CD8-positive, alpha-beta memory T cell (primary cell): ENCODE results near the gene RBM8A. TPM values are rescaled to one million over a fixed set of nuclear protein-coding genes. Genes with fewer than 3 reads are reported as not detected.
"Not testable (repeated sequence)": the region's sequence is repeated elsewhere in the genome, so short reads cannot be mapped to it uniquely, and the experiment has no call there.

Experiments used
- CTCF ChIA-PET: fragments of 350-600 bp; sonication (Branson Sonifier 250); formaldehyde crosslinking; loops from one replicate; lab custom pipeline; 2021; ENCODE audit warnings: antibody characterized with exemption; lab: Charles Lee
- POLR2A ChIA-PET: fragments of 350-600 bp; sonication (Branson Sonifier 250); formaldehyde crosslinking; loops from one replicate; lab custom pipeline; 2021; ENCODE audit warnings: antibody characterized with exemption; lab: Charles Lee
- DNase-seq, 5 donors: peaks; one replicate each; pipeline versions ENCODE4 v3.0.0 to v3.0.0-alpha.2; 2020 to 2022; ENCODE audit warnings: mixed read lengths in 1 of 5
- H3K27ac ChIP-seq: one replicate; pipeline ENCODE4 v1.7.0; 2013; ENCODE audit warnings: low read depth, mild to moderate bottlenecking, low read length, moderate library complexity
- H3K27me3 ChIP-seq: 2 replicates; pipeline ENCODE4 v1.7.0; 2013; ENCODE audit warnings: low read length, mild to moderate bottlenecking; ENCODE audit not compliant: insufficient read depth, poor library complexity, severe bottlenecking
- H3K36me3 ChIP-seq: 2 replicates; pipeline ENCODE4 v1.7.0; 2013; ENCODE audit warnings: mild to moderate bottlenecking, low read length, moderate library complexity; ENCODE audit not compliant: insufficient read depth
- H3K4me1 ChIP-seq: 2 replicates; pipeline ENCODE4 v1.7.0; 2013; ENCODE audit warnings: mild to moderate bottlenecking, low read length, moderate library complexity; ENCODE audit not compliant: insufficient read depth
- H3K4me3 ChIP-seq: 2 replicates; pipeline ENCODE4 v1.7.0; 2013; ENCODE audit warnings: mild to moderate bottlenecking, low read length
- H3K9me3 ChIP-seq: 2 replicates; pipeline ENCODE4 v1.7.0; 2013; ENCODE audit warnings: mild to moderate bottlenecking, low read length
- H3K27ac Mint-ChIP-seq, 8 donors: one replicate each; pipeline ENCODE4 v1.8.0; 2020 to 2021; ENCODE audit warnings: mixed read lengths in 8 of 8, mild to moderate bottlenecking in 6 of 8, inconsistent platforms in 3 of 8, moderate library complexity in 3 of 8
- H3K27me3 Mint-ChIP-seq, 2 donors: one replicate each; pipeline ENCODE4 v1.8.0; 2020 to 2021; ENCODE audit warnings: mixed read lengths in 2 of 2, mild to moderate bottlenecking in 1 of 2, moderate library complexity in 1 of 2
- H3K36me3 Mint-ChIP-seq, 3 donors: one replicate each; pipeline ENCODE4 v1.8.0; 2020 to 2021; ENCODE audit warnings: mixed read lengths in 3 of 3, inconsistent platforms in 1 of 3, mild to moderate bottlenecking in 1 of 3
- H3K4me1 Mint-ChIP-seq, 3 donors: one replicate each; pipeline ENCODE4 v1.8.0; 2020 to 2021; ENCODE audit warnings: mixed read lengths in 3 of 3, inconsistent platforms in 1 of 3, mild to moderate bottlenecking in 1 of 3
- H3K4me3 Mint-ChIP-seq, 7 donors: one replicate each; pipeline ENCODE4 v1.8.0; 2020 to 2021; ENCODE audit warnings: mixed read lengths in 7 of 7, mild to moderate bottlenecking in 6 of 7, moderate library complexity in 4 of 7, inconsistent platforms in 2 of 7
- H3K9me3 Mint-ChIP-seq, 5 donors: one replicate each; pipeline ENCODE4 v1.8.0; 2020 to 2022; ENCODE audit warnings: mixed read lengths in 5 of 5, mild to moderate bottlenecking in 3 of 5, moderate library complexity in 2 of 5, inconsistent platforms in 1 of 5
- polyA plus RNA-seq: library from polyadenylated mRNA; unstranded; fragments of 300-500 nt; fragmentation: Illumina TruSeq; gene quantifications from one replicate; pipeline ENCODE4 v1.2.3, GENCODE V29; 2021
- total RNA-seq, 2 experiments: library from RNA; stranded (reverse); gene quantifications; one replicate each; pipeline ENCODE4 v1.2.3, GENCODE V29; 2021

RBM8A gene
- total and polyA plus RNA-seq, 3 experiments from 2014 or later: 192 to 397 (median 387) TPM

GRCh38 chr1:145932522-145933009 is 5.3 kb upstream of the RBM8A start:
- Mint-ChIP-seq H3K4me1 (peaks cover 25 to 40% (median 37%) of the 10 kb centered on the region in 3 donors), H3K36me3 (peaks cover 0 to 38% (median 12%) of the 10 kb centered on the region in 3 donors), H3K27ac (peak overlapping the region; percentile 89 to 98 (median 95)), H3K4me3 (peak overlapping the region; percentile 69 to 84 (median 75))
- H3K27me3 ChIP-seq, H3K36me3 ChIP-seq, H3K27ac ChIP-seq, H3K9me3 ChIP-seq, H3K4me3 ChIP-seq, POLR2A ChIA-PET, H3K27me3 Mint-ChIP-seq, H3K9me3 Mint-ChIP-seq: not testable (repeated sequence)
- CTCF ChIA-PET: interaction anchor here (1.0 to 2.8 kb wide), 5 partner anchors 22 to 46 kb away, joined by 3 to 11 read pairs (median 4); partner anchors contain the start of genes ANKRD34A, LIX1L and POLR3GL
- peaks cover 31% of the 10 kb centered on the region for H3K4me1 ChIP-seq
- DNase-seq: peak in 4 of 5 donors; percentile 27 to 60 (median 52)

GRCh38 chr1:145927916-145928643 is 796 bp upstream of the RBM8A start:
- Histone ChIP-seq H3K27me3 (no peaks in the 10 kb centered on the region), H3K4me1 (peaks cover 37% of the 10 kb centered on the region), H3K9me3 (no peaks in the 10 kb centered on the region), H3K27ac (peak overlapping the region; percentile 93), H3K4me3 (peak overlapping the region; percentile 89), H3K36me3 (peaks cover 9% of the 10 kb centered on the region)
- ChIA-PET CTCF (interaction anchor here (0.5 to 2.3 kb wide), 22 partner anchors 9 to 82 kb away, joined by 3 to 24 read pairs (median 6); partner anchors contain the start of genes ANKRD34A, ITGA10, LIX1L and NUDT17), POLR2A (interaction anchor here (0.6 to 3.9 kb wide), 21 partner anchors 8 to 109 kb away, joined by 3 to 87 read pairs (median 6); partner anchors contain the start of genes ANKRD34A, ANKRD35, LIX1L and NUDT17)
- DNase-seq: peak in 1 of 5 donors; percentile 4
- Mint-ChIP-seq H3K4me3 (peak overlapping the region in 5 of 7 donors; percentile 47 to 84 (median 74)), H3K36me3 (peaks cover 0 to 17% (median 3%) of the 10 kb centered on the region in 3 donors), H3K27ac (peak overlapping the region in 7 of 8 donors; percentile 74 to 92 (median 83)), H3K9me3 (no peaks in the 10 kb centered on the region), H3K27me3 (no peaks in the 10 kb centered on the region), H3K4me1 (peaks cover 18 to 30% (median 28%) of the 10 kb centered on the region in 3 donors)

- no peaks in the 10 kb centered on the region for H3K27me3 ChIP-seq
- peaks cover 23% of the 10 kb centered on the region for H3K4me1 ChIP-seq
- peak overlapping the region; percentile 89 for H3K4me3 ChIP-seq
- Mint-ChIP-seq H3K27me3 (no peaks in the 10 kb centered on the region), H3K4me1 (peaks cover 7 to 17% (median 15%) of the 10 kb centered on the region in 3 donors), H3K9me3 (no peaks in the 10 kb centered on the region), H3K27ac (no peak overlapping the region), H3K36me3 (peaks cover 0 to 19% (median 2%) of the 10 kb centered on the region in 3 donors), H3K4me3 (no peak overlapping the region)
- H3K27ac ChIP-seq: peak overlapping the region; percentile 93
- no peaks in the 10 kb centered on the region for H3K9me3 ChIP-seq
- H3K36me3 ChIP-seq: peaks cover 9% of the 10 kb centered on the region
- ChIA-PET CTCF (interaction anchor here (1.4 to 2.3 kb wide), 11 partner anchors 11 to 81 kb away, joined by 3 to 24 read pairs (median 8); partner anchors contain the start of genes ANKRD34A, LIX1L, NUDT17 and PIAS3), POLR2A (interaction anchor here (0.6 to 3.9 kb wide), 14 partner anchors 8 to 103 kb away, joined by 3 to 87 read pairs (median 7); partner anchors contain the start of genes ANKRD34A, LIX1L, NUDT17 and PEX11B)
- peak in 1 of 5 donors; percentile 6 for DNase-seq
Observed at GRCh38 chr1:145926686-145927062, 610 bp downstream of the RBM8A start.

GRCh38 chr1:145922266-145922665 is 5.0 kb downstream of the RBM8A start:
- Histone ChIP-seq H3K4me1 (peaks cover 30% of the 10 kb centered on the region), H3K9me3 (no peaks in the 10 kb centered on the region), H3K36me3 (peaks cover 9% of the 10 kb centered on the region), H3K27me3 (no peaks in the 10 kb centered on the region), H3K4me3 (no peak overlapping the region), H3K27ac (no peak overlapping the region)
- H3K27me3 Mint-ChIP-seq: no peaks in the 10 kb centered on the region
- peaks cover 31 to 40% (median 34%) of the 10 kb centered on the region in 3 donors for H3K4me1 Mint-ChIP-seq
- CTCF ChIA-PET: interaction anchor here (1.8 kb wide), 1 partner anchor 77 kb away, joined by 7 read pairs; the partner anchor contains the start of gene NUDT17
- no peak overlapping the region for H3K27ac Mint-ChIP-seq
- H3K36me3 Mint-ChIP-seq: peaks cover 0 to 35% (median 1%) of the 10 kb centered on the region in 3 donors
- POLR2A ChIA-PET: no interaction called here
- no peak overlapping the region for H3K4me3 Mint-ChIP-seq
- DNase-seq: no peak
- H3K9me3 Mint-ChIP-seq: no peaks in the 10 kb centered on the region

GRCh38 chr1:145920297-145920696 is 7.0 kb downstream of the RBM8A start:
- H3K9me3 Mint-ChIP-seq, H3K27me3 Mint-ChIP-seq, H3K9me3 ChIP-seq, CTCF ChIA-PET, H3K27ac ChIP-seq, DNase-seq, H3K27me3 ChIP-seq, H3K36me3 ChIP-seq, POLR2A ChIA-PET, H3K4me3 ChIP-seq: not testable (repeated sequence)
- Mint-ChIP-seq H3K36me3 (peaks cover 0 to 49% (median 5%) of the 10 kb centered on the region in 3 donors), H3K4me1 (peaks cover 42 to 56% (median 51%) of the 10 kb centered on the region in 3 donors), H3K27ac (peak overlapping the region in 5 of 8 donors; percentile 58 to 85 (median 83)), H3K4me3 (peak overlapping the region; percentile 66 to 99 (median 96))
- peaks cover 21% of the 10 kb centered on the region for H3K4me1 ChIP-seq

GRCh38 chr1:145918992-145919939 is 8.0 kb downstream of the RBM8A start:
- ChIA-PET POLR2A (interaction anchor here (1.1 to 2.5 kb wide), 11 partner anchors 8 to 118 kb away, joined by 3 to 45 read pairs (median 8); partner anchors contain the start of genes ANKRD34A, LIX1L, PIAS3 and POLR3GL), CTCF (interaction anchor here (1.1 to 2.1 kb wide), 5 partner anchors 8 to 118 kb away, joined by 3 to 9 read pairs (median 4); partner anchors contain the start of genes ANKRD34A, NUDT17, POLR3GL and RBM8A)
- H3K9me3 Mint-ChIP-seq: no peaks in the 10 kb centered on the region
- no peaks in the 10 kb centered on the region for H3K27me3 Mint-ChIP-seq
- H3K27ac ChIP-seq: peak overlapping the region; percentile 68
- H3K27me3 ChIP-seq: no peaks in the 10 kb centered on the region
- H3K4me1 Mint-ChIP-seq: peaks cover 46 to 62% (median 59%) of the 10 kb centered on the region in 3 donors
- peak overlapping the region; percentile 85 for H3K4me3 ChIP-seq
- H3K9me3 ChIP-seq: no peaks in the 10 kb centered on the region
- peaks cover 0 to 56% (median 10%) of the 10 kb centered on the region in 3 donors for H3K36me3 Mint-ChIP-seq
- peaks cover 21% of the 10 kb centered on the region for H3K4me1 ChIP-seq
- H3K27ac Mint-ChIP-seq: peak overlapping the region; percentile 83 to 98 (median 96)
- H3K4me3 Mint-ChIP-seq: peak overlapping the region; percentile 90 to 100 (median 97)
- no peak for DNase-seq
- H3K36me3 ChIP-seq: peaks cover 6% of the 10 kb centered on the region
